ENCODE results near the gene CDK5RAP2.

Gene CDK5RAP2

GRCh38 chr9:120434532-120434931, 145.4 kb downstream of the CDK5RAP2 start:
- DNase-seq (ENCODE audit: low spot score), result no peak

GRCh38 chr9:120433701-120434100, 146.3 kb downstream of the CDK5RAP2 start:
- DNase-seq (ENCODE audit: low spot score), result no peak

- DNase-seq (ENCODE audit: low spot score), result no peak
Measured at GRCh38 chr9:120432600-120432999, 147.4 kb downstream of the CDK5RAP2 start.

- DNase-seq (ENCODE audit: low spot score), result no peak
Measured at GRCh38 chr9:120431268-120431667, 148.7 kb downstream of the CDK5RAP2 start.

- no peak for DNase-seq (ENCODE audit: low spot score)
Measured at GRCh38 chr9:120424248-120424647, 155.7 kb downstream of the CDK5RAP2 start.

- DNase-seq (ENCODE audit: low spot score), result no peak
Measured at GRCh38 chr9:120423812-120424211, 156.2 kb downstream of the CDK5RAP2 start.

- DNase-seq (ENCODE audit: low spot score), result no peak
Measured at GRCh38 chr9:120421977-120422376, 158.0 kb downstream of the CDK5RAP2 start.

- DNase-seq (ENCODE audit: low spot score), result no peak
Measured at GRCh38 chr9:120418315-120418714, 161.7 kb downstream of the CDK5RAP2 start.

- no peak for DNase-seq (ENCODE audit: low spot score)
Measured at GRCh38 chr9:120416781-120417427, 163.1 kb downstream of the CDK5RAP2 start.

- DNase-seq (ENCODE audit: low spot score), result no peak
Measured at GRCh38 chr9:120413121-120414048, 166.6 kb downstream of the CDK5RAP2 start.

- no peak for DNase-seq (ENCODE audit: low spot score)
Measured at GRCh38 chr9:120412425-120412951, 167.5 kb downstream of the CDK5RAP2 start.

GRCh38 chr9:120411862-120412424, 168.0 kb downstream of the CDK5RAP2 start:
- DNase-seq (ENCODE audit: low spot score), result no peak

GRCh38 chr9:120410925-120411501, 169.0 kb downstream of the CDK5RAP2 start:
- DNase-seq (ENCODE audit: low spot score), result no peak

- DNase-seq (ENCODE audit: low spot score), result no peak
Measured at GRCh38 chr9:120408680-120409258, 171.2 kb downstream of the CDK5RAP2 start.

GRCh38 chr9:120405860-120406259, 174.1 kb downstream of the CDK5RAP2 start:
- no peak for DNase-seq (ENCODE audit: low spot score)

- DNase-seq (ENCODE audit: low spot score), result no peak
Measured at GRCh38 chr9:120405134-120405533, 174.8 kb downstream of the CDK5RAP2 start.

GRCh38 chr9:120403543-120403856, 176.5 kb downstream of the CDK5RAP2 start:
- no peak for DNase-seq (ENCODE audit: low spot score)

- no peak for DNase-seq (ENCODE audit: low spot score)
Measured at GRCh38 chr9:120402741-120403542, 177.0 kb downstream of the CDK5RAP2 start.

GRCh38 chr9:120399940-120400339, 180.0 kb downstream of the CDK5RAP2 start:
- DNase-seq (ENCODE audit: low spot score), result no peak

GRCh38 chr9:120398286-120398685, 181.7 kb downstream of the CDK5RAP2 start:
- no peak for DNase-seq (ENCODE audit: low spot score)

GRCh38 chr9:120397453-120397852, 182.5 kb downstream of the CDK5RAP2 start:
- DNase-seq (ENCODE audit: low spot score), result no peak
